Stimulated activated CD8-positive, alpha-beta memory T cell treated with anti-CD3 and anti-CD28 coated beads, Interleukin-7, amount 100 ng/mL, for 1 hour (primary cell): ENCODE measurements around the gene SLC22A31.

Source experiments
- DNase-seq, 2 donors: peaks; one replicate each; pipeline ENCODE4 v3.0.0-alpha.2; 2020; ENCODE audit warnings: low read depth in 2 of 2

Gene SLC22A31

DNA sequence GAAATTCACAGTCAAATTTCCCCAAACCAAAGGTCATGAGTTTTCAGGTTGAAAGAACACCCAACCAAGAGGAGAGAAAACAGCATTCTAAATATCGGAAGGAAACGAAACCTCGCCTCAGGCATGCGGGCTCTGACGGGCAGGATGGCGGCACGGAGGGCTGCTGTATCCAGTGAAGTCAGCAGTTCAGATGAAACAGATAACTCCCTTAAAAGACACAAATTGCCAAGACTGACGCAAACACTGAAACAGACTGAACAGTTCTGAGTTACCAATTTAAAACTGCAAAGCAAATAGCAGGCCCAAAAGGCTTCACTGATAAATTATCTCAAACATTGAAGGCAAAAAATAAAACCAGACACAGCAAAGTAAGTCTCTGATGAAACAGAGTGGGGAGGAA is 49.4 kb downstream of the SLC22A31 start:
- DNase-seq = no peak

- DNase-seq = no peak
These were observed 50.1 kb downstream of the SLC22A31 start for GRCh38 chr16:89150090-89150835.

- DNase-seq = no peak
These were observed 51.0 kb downstream of the SLC22A31 start for GRCh38 chr16:89149386-89149785.

- no peak for DNase-seq
These were observed 53.1 kb downstream of the SLC22A31 start for GRCh38 chr16:89147085-89147817.

GRCh38 chr16:89146211-89147005 is 53.9 kb downstream of the SLC22A31 start:
- no peak for DNase-seq
